HG03280 (cell line): Measurements from ENCODE around the gene ARSB.

ENCODE experiments used
- ATAC-seq: cut with Tn5 transposase; IDR thresholded peaks from one replicate; pipeline ENCODE4 v1.9.1; 2021; ENCODE audit warnings: mild to moderate bottlenecking, moderate library complexity; ENCODE audit not compliant: unreplicated experiment

The ARSB gene

GRCh38 chr5:78810098-78810920 is 174.8 kb downstream of the ARSB start:
- no peak for ATAC-seq

GRCh38 chr5:78809444-78809843 is 175.7 kb downstream of the ARSB start:
- no peak for ATAC-seq

- no peak for ATAC-seq
Measured at GRCh38 chr5:78808818-78809217, 176.3 kb downstream of the ARSB start.

- ATAC-seq: no peak
Measured at GRCh38 chr5:78808380-78808779, 176.7 kb downstream of the ARSB start.

GRCh38 chr5:78806544-78806943 is 178.6 kb downstream of the ARSB start:
- ATAC-seq: no peak

GRCh38 chr5:78805474-78806124 is 179.5 kb downstream of the ARSB start:
- ATAC-seq: no peak

- no peak for ATAC-seq
Measured at GRCh38 chr5:78804995-78805394, 180.1 kb downstream of the ARSB start.

GRCh38 chr5:78803941-78804340 is 181.2 kb downstream of the ARSB start:
- no peak for ATAC-seq

- ATAC-seq: no peak
Measured at GRCh38 chr5:78803353-78803752, 181.8 kb downstream of the ARSB start.

- ATAC-seq: no peak
Measured at GRCh38 chr5:78801413-78801812, 183.7 kb downstream of the ARSB start.

GRCh38 chr5:78799266-78800017 is 185.7 kb downstream of the ARSB start:
- no peak for ATAC-seq

GRCh38 chr5:78798673-78799029 is 186.5 kb downstream of the ARSB start:
- ATAC-seq: no peak

GRCh38 chr5:78797936-78798672 is 187.0 kb downstream of the ARSB start:
- no peak for ATAC-seq

GRCh38 chr5:78795757-78796156 is 189.4 kb downstream of the ARSB start:
- ATAC-seq: no peak

- ATAC-seq: no peak
Measured at GRCh38 chr5:78794693-78795215, 190.4 kb downstream of the ARSB start.

- no peak for ATAC-seq
Measured at GRCh38 chr5:78793907-78794662, 191.0 kb downstream of the ARSB start.

GRCh38 chr5:78792345-78793055 is 192.6 kb downstream of the ARSB start:
- no peak for ATAC-seq

- no peak for ATAC-seq
Measured at GRCh38 chr5:78791501-78792100, 193.5 kb downstream of the ARSB start.

GRCh38 chr5:78787783-78788182 is 197.3 kb downstream of the ARSB start:
- no peak for ATAC-seq
